Measurements from ENCODE around the gene BDH1. TPM values are rescaled to one million over a fixed set of nuclear protein-coding genes. Genes with fewer than 3 reads are reported as not detected.
A peak's percentile ranks its signal among the peaks of the same experiment; 100 is the strongest.

BDH1 gene
- polyA plus RNA-seq, 1 of the 3 experiments (the other 2 are of a cell fraction) = 19.8 TPM

DNA sequence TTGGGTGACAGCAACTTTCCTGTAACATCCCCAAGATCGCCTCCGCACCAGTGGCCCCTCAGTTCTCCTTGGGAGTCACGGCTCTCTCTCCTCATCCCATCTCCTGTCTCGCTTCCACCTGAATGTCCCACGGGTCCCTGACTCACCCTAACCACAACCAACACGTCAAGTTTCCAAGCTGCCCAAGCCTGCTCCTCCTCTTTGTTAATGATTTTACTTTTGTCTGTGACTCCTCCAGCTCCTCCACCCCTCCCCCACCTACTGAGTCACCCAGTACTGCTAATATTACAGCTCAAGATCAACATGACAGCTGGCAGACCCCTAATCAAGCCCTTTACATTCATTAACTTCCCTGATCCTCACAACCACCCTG lies 39.3 kb downstream of the BDH1 start:
- WGBS (ENCODE audit: low lambda C conversion rate) = 36% methylated on average over 6 of the region's 6 CpGs
- POLR2A ChIA-PET = no interaction called here
- DNase-seq = no peak

More for the DNA sequence above, 39.3 kb downstream of the BDH1 start:
- H3K4me3 ChIP-seq (ENCODE audit: low read depth in 2 of 2, low read length in 1 of 2) = no peak overlapping the region
- H3K4me1 ChIP-seq (ENCODE audit: control insufficient read depth in 1 of 2, insufficient read depth in 2 of 2, low read depth in 1 of 2, low read length in 1 of 2) = peaks cover 13 to 23% of the 10 kb centered on the region in 2 experiments; a peak in 3 of 4 replicates
- CTCF ChIA-PET = no interaction called here
- H3F3A ChIP-seq (replicated peaks; ENCODE audit: insufficient read depth) = peaks cover 10% of the 10 kb centered on the region
- TF ChIP-seq, protein P1, sequence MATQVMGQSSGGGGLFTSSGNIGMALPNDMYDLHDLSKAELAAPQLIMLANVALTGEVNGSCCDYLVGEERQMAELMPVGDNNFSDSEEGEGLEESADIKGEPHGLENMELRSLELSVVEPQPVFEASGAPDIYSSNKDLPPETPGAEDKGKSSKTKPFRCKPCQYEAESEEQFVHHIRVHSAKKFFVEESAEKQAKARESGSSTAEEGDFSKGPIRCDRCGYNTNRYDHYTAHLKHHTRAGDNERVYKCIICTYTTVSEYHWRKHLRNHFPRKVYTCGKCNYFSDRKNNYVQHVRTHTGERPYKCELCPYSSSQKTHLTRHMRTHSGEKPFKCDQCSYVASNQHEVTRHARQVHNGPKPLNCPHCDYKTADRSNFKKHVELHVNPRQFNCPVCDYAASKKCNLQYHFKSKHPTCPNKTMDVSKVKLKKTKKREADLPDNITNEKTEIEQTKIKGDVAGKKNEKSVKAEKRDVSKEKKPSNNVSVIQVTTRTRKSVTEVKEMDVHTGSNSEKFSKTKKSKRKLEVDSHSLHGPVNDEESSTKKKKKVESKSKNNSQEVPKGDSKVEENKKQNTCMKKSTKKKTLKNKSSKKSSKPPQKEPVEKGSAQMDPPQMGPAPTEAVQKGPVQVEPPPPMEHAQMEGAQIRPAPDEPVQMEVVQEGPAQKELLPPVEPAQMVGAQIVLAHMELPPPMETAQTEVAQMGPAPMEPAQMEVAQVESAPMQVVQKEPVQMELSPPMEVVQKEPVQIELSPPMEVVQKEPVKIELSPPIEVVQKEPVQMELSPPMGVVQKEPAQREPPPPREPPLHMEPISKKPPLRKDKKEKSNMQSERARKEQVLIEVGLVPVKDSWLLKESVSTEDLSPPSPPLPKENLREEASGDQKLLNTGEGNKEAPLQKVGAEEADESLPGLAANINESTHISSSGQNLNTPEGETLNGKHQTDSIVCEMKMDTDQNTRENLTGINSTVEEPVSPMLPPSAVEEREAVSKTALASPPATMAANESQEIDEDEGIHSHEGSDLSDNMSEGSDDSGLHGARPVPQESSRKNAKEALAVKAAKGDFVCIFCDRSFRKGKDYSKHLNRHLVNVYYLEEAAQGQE (IDR thresholded peaks at IDR 0.05; ENCODE audit: low read depth, low read length) = no peak
- TF ChIP-seq TCF12 (IDR thresholded peaks at IDR 0.05) (peak; percentile 47; the same call in 1 of the 2 replicates), NFIC (IDR thresholded peaks at IDR 0.05; ENCODE audit: borderline replicate concordance) (no peak), FOSL2 (IDR thresholded peaks at IDR 0.05; ENCODE audit: borderline replicate concordance, low read depth) (peak; percentile 79), POLR2AphosphoS5 (IDR thresholded peaks at IDR 0.05; ENCODE audit: low read depth, low read length) (no peak; the same call in 1 of the 2 replicates), EP300 (IDR thresholded peaks at IDR 0.05; ENCODE audit: borderline replicate concordance in 1 of 2, low read depth in 1 of 2, low read length in 1 of 2) (peak in 1 of 2 experiments; percentile 17; a peak in 1 of 4 replicates)
- TF ChIP-seq, protein P2, sequence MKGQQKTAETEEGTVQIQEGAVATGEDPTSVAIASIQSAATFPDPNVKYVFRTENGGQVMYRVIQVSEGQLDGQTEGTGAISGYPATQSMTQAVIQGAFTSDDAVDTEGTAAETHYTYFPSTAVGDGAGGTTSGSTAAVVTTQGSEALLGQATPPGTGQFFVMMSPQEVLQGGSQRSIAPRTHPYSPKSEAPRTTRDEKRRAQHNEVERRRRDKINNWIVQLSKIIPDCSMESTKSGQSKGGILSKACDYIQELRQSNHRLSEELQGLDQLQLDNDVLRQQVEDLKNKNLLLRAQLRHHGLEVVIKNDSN (IDR thresholded peaks at IDR 0.05; ENCODE audit: borderline replicate concordance, low read depth) = no peak
- TF ChIP-seq, protein P3, sequence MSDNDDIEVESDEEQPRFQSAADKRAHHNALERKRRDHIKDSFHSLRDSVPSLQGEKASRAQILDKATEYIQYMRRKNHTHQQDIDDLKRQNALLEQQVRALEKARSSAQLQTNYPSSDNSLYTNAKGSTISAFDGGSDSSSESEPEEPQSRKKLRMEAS (IDR thresholded peaks at IDR 0.05; ENCODE audit: low read depth) = no peak
- TF ChIP-seq, protein P4, sequence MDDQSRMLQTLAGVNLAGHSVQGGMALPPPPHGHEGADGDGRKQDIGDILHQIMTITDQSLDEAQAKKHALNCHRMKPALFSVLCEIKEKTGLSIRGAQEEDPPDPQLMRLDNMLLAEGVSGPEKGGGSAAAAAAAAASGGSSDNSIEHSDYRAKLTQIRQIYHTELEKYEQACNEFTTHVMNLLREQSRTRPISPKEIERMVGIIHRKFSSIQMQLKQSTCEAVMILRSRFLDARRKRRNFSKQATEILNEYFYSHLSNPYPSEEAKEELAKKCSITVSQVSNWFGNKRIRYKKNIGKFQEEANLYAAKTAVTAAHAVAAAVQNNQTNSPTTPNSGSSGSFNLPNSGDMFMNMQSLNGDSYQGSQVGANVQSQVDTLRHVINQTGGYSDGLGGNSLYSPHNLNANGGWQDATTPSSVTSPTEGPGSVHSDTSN (IDR thresholded peaks at IDR 0.05) = peak; percentile 47; the same call in 1 of the 2 replicates
- TF ChIP-seq, protein P5, sequence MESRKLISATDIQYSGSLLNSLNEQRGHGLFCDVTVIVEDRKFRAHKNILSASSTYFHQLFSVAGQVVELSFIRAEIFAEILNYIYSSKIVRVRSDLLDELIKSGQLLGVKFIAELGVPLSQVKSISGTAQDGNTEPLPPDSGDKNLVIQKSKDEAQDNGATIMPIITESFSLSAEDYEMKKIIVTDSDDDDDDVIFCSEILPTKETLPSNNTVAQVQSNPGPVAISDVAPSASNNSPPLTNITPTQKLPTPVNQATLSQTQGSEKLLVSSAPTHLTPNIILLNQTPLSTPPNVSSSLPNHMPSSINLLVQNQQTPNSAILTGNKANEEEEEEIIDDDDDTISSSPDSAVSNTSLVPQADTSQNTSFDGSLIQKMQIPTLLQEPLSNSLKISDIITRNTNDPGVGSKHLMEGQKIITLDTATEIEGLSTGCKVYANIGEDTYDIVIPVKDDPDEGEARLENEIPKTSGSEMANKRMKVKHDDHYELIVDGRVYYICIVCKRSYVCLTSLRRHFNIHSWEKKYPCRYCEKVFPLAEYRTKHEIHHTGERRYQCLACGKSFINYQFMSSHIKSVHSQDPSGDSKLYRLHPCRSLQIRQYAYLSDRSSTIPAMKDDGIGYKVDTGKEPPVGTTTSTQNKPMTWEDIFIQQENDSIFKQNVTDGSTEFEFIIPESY (IDR thresholded peaks at IDR 0.05; ENCODE audit: borderline replicate concordance, low read depth) = no peak
- TF ChIP-seq, protein P6, sequence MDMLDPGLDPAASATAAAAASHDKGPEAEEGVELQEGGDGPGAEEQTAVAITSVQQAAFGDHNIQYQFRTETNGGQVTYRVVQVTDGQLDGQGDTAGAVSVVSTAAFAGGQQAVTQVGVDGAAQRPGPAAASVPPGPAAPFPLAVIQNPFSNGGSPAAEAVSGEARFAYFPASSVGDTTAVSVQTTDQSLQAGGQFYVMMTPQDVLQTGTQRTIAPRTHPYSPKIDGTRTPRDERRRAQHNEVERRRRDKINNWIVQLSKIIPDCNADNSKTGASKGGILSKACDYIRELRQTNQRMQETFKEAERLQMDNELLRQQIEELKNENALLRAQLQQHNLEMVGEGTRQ (IDR thresholded peaks at IDR 0.05; ENCODE audit: borderline replicate concordance, low read depth, low read length) = no peak
- no peak overlapping the region; the same call in 1 of the 2 replicates for H2AFZ ChIP-seq (ENCODE audit: low read depth)
- H3K27me3 ChIP-seq (ENCODE audit: insufficient read depth) = no peaks in the 10 kb centered on the region
- peak overlapping the region; percentile 54 for H3K4me2 ChIP-seq
- no peak overlapping the region for H3K9ac ChIP-seq
- no peaks in the 10 kb centered on the region for H3K36me3 ChIP-seq (replicated peaks in 1 of 2; ENCODE audit: control insufficient read depth in 1 of 2, insufficient read depth in 2 of 2, low read length in 1 of 2)
- H4K20me1 ChIP-seq (ENCODE audit: insufficient read depth) = no peaks in the 10 kb centered on the region
- no peaks in the 10 kb centered on the region for H3K9me2 ChIP-seq
- no peaks in the 10 kb centered on the region for H3K9me3 ChIP-seq
- H3K79me2 ChIP-seq (ENCODE audit: insufficient read depth) = no peaks in the 10 kb centered on the region
- H3K27ac ChIP-seq (ENCODE audit: low read depth in 2 of 2, low read length in 1 of 2) = peak overlapping the region in 1 of 2 experiments; percentile 58; a peak in 2 of 4 replicates

Measured in SK-N-SH (cell line).